GDM1 (cell line): ENCODE data around the gene DUSP2.

Experiments
- DNase-seq: peaks from one replicate; lab custom pipeline; 2025; lab: John Stamatoyannopoulos, UW

The DUSP2 gene

DNA sequence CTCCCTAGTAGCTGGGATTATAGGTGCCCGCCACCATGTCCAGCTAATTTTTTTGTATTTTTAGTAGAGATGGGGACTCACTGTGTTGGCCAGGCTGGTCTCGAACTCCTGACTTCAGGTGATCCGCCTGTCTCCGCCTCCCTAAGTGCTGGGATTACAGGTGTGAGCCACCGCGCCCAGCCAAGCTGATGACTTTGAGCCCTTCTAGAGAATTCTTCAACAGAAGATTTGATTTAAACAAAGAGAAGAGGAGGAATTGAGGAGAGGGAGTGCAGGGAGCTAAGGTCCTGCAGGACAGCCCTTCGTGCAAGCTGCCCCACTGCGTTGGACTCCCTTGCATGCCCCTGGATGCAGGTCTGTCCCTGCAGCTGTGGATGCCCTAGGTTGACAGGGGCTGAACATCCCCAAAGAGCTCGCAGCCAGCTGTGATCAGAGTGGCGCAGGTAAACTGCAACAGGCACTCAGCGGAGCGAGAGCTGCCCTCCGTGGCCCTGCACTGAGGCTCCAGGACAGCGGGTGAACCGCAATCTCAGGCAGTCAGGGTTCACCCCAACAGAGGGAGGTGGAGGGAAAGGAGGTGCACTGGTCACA, 42.5 kb downstream of the DUSP2 start:
- DNase-seq = no peak

DNA sequence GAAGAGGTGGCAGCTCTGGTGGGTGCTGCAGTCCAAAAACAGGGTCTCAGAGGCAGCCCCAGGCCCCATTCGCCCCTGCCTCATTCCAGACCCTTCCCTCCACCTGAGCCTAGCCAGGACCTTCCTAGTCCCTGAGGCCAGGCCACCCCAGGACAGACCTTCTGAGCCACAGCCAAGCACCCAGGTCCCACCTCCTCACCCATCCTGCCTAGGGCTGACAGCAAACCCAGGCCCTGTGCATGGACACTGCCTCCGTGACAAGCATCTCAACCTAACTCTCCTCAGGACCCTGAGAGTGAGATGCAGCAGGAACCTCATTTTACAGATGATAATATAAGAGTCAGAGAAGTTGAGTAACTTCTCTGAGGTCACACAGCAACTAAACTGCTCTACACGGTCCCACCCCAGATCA, 44.3 kb downstream of the DUSP2 start:
- DNase-seq = no peak

GRCh38 chr2:96099861-96100798, 45.1 kb downstream of the DUSP2 start:
- peak; percentile 46 for DNase-seq

DNA sequence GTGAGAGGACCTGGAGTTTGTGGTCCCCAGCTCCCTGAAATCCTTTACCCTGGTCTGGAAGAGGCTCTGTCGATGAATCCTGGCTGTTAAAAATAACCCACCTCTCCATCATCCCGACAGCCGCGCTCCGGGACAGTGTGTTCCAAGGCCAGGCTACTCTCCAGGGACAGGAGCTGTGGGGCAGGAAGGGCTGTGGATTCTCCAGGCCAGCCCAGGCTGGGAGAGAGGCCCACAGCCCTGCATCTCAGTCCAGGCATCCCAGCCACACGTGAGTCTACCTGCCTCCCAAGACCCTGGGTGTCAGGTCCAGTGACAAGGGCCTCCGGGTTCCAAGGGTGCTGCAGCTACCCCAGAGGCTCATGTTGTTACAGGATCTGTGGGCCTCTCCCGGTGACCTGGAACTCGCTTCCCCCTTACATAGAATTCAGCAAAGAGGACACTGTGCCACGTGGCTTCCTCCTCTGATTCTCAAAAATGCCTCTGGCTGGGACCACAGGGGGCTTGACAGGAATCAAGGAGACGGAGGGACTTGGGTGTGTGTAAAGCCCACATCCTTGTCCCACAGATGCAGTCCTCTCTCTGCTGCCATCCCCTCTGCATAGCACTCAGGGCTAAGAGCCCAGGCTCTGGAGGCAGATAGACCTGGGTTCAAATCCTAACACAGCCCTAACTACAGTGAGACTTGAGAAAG, 46.2 kb downstream of the DUSP2 start:
- DNase-seq = no peak

DNA sequence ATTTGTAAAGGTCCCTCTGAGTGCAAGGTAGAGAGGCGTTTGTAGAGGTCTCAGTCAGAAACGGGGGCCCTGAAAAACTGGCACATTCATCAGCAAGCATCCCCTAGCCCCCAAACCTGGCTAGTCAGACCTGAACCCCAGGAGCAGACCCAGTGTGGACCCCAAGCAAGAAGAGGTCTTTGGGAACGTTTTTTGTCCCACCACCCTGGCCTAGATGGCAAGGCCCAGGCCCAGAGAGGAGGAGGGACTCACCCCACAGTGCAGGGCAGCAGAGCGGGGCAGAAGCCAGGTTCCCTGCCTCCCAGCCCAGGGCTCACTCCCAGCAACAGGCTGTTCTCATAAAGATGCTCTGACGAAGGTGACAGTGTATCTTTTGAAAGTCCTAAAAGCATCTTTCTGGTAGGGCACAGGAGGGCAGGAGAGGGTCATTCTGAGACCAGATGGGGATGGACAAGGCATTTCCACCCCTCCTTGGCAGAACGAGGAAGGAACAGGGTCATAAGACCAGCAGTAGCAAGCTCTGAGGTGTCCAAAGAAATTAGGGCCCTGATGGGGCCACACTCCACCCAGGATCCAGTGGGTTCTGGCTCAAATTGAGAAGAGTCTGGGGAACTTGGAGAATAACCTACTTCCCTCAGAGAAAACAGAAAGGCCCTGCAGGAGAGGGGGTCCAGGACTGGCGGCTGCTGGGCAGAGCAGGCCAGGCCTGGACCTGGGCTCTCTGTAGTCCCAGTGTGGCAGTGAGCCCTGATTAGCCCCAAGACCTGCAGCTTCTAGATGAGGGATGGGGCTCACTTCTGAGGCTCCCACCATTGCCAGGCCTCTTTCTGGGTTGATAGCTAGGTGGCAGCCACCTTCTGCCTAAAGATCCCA, 47.1 kb downstream of the DUSP2 start:
- DNase-seq = no peak

- DNase-seq = no peak
Measured at GRCh38 chr2:96097441-96097840, 47.8 kb downstream of the DUSP2 start.

DNA sequence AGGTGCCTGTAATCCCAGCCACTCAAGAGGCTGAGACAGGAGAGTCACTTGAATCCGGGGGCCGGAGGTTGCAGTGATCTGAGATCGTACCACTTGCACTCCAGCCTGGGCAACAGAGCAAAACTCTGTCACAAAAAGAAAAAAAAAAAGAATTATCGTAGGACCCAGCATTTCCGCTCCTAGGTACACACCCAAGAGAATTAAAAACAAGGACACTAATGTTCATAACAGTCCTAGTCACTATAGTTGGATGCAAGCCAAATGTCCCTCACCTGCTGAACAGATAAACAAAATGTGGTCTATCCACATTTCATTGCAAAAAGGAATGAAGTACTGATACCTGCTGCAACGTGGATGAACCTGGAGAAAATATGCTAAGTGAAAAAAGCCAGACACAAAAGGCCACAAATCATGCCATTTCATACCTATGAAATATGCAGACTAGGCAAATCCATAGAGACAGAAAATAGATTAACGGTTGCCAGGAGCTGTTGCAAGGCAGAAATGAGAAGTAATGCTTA, 50.1 kb downstream of the DUSP2 start:
- DNase-seq = no peak

DNA sequence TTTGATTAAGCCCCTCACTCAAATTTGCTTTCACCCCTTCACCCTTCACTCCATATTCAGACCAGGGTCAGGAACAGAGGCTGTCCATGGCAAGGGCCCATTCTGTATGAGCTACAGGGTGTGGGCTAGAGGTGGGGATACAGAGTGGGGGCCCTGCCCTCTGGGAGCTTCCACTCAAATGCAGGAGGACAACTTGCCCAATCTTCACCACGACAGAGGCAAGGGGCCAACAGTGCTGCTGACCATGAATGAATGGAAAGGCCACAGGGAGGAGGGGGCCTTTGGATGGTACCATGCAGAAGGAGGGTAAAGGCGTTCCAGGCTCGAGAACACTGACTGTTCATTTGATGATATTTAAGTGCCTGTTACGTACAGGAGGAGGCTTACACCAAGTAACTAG, 51.7 kb downstream of the DUSP2 start:
- DNase-seq = no peak
